Measurements from ENCODE around the gene SYNGR3.

The SYNGR3 gene

GRCh38 chr16:1978476-1979120 lies 11.2 kb upstream of the SYNGR3 start:
- DNase-seq: no peak

GRCh38 chr16:1979271-1980029 lies 10.3 kb upstream of the SYNGR3 start:
- peak; percentile 37 for DNase-seq

GRCh38 chr16:1980030-1980769 lies 9.6 kb upstream of the SYNGR3 start:
- no peak for DNase-seq

GRCh38 chr16:1980770-1981087 lies 9.0 kb upstream of the SYNGR3 start:
- no peak for DNase-seq

- DNase-seq: no peak
Observed at GRCh38 chr16:1981398-1981836, 8.4 kb upstream of the SYNGR3 start, which contains the start of gene NOXO1. Gene NOXO1, minus strand, starts transcription at chr16:1981469. Its CDS starts 290 bp downstream, at chr16:1981179.

GRCh38 chr16:1982013-1982433 lies 7.7 kb upstream of the SYNGR3 start:
- DNase-seq: no peak

- DNase-seq: no peak
Observed at GRCh38 chr16:1982991-1983543, 6.7 kb upstream of the SYNGR3 start.

- DNase-seq: peak; percentile 69
Observed at GRCh38 chr16:1983544-1984346, 6.0 kb upstream of the SYNGR3 start, which contains the start of gene GFER. Gene GFER, plus strand, starts transcription at chr16:1984193. Its CDS starts 26 bp downstream, at chr16:1984219.

GRCh38 chr16:1984347-1985225 lies 5.2 kb upstream of the SYNGR3 start:
- DNase-seq: no peak

- no peak for DNase-seq
Observed at GRCh38 chr16:1985466-1986150, 4.2 kb upstream of the SYNGR3 start.

- no peak for DNase-seq
Observed at GRCh38 chr16:1987198-1987597, 2.6 kb upstream of the SYNGR3 start.

GRCh38 chr16:1990101-1990350 lies 256 bp downstream of the SYNGR3 start:
- no peak for DNase-seq

- DNase-seq: peak; percentile 24
Observed at GRCh38 chr16:1990351-1991134, 773 bp downstream of the SYNGR3 start.

GRCh38 chr16:1991135-1991551 lies 1.4 kb downstream of the SYNGR3 start:
- peak; percentile 33 for DNase-seq

GRCh38 chr16:1991588-1991947 lies 1.8 kb downstream of the SYNGR3 start:
- no peak for DNase-seq

- DNase-seq: peak; percentile 97
Observed at GRCh38 chr16:1991948-1992703, 2.4 kb downstream of the SYNGR3 start.

GRCh38 chr16:1992704-1993317 lies 3.0 kb downstream of the SYNGR3 start:
- no peak for DNase-seq

GRCh38 chr16:1993731-1994131 lies 4.0 kb downstream of the SYNGR3 start:
- DNase-seq: no peak
